Measurements from ENCODE around the gene PEX5L.

Gene PEX5L

DNA sequence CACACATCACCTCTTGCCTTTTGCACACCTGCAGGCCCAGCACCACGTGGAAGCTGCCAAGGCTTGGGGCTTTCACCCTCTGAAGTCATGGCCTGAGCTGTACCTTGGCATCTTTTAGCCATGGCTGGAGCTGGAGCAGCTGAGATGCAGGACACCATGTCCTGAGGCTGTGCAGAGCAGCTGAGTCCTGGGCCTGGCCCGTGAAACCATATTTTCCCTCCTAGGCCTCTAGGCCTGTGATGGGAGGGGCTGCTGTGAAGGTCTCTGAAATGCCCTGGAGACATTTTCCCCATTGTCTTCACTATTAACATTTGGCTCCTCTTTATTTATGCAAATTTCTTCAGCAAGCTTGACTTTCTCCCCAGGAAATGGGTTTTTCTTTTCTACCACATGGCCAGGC lies 41.9 kb upstream of the PEX5L start:
- Histone ChIP-seq H3K36me3 (replicated peaks; ENCODE audit: insufficient read depth, low read length) (no peaks in the 10 kb centered on the region), H3K27ac (ENCODE audit: low read length) (no peak overlapping the region), H3K27me3 (replicated peaks; ENCODE audit: insufficient read depth, low read length) (no peaks in the 10 kb centered on the region), H3K4me1 (ENCODE audit: low read length) (no peaks in the 10 kb centered on the region), H2AFZ (ENCODE audit: low read length) (no peak overlapping the region), H3K9ac (ENCODE audit: low read length) (no peak overlapping the region), H3K4me2 (ENCODE audit: low read depth, low read length) (no peak overlapping the region), H3K9me3 (replicated peaks; ENCODE audit: insufficient read depth, low read length) (no peaks in the 10 kb centered on the region), H3K4me3 (ENCODE audit: low read length) (no peak overlapping the region), H3K79me2 (ENCODE audit: low read length) (no peaks in the 10 kb centered on the region), H4K20me1 (ENCODE audit: insufficient read depth, low read length) (no peaks in the 10 kb centered on the region), H3F3A (ENCODE audit: insufficient read depth, low read length) (no peaks in the 10 kb centered on the region), H3K9me2 (replicated peaks; ENCODE audit: insufficient read depth, low read length) (no peaks in the 10 kb centered on the region)
- TF ChIP-seq EZH2 (optimal IDR thresholded peaks at IDR 0.05; ENCODE audit: low read depth, low read length) (no peak), EZH2phosphoT487 (IDR thresholded peaks at IDR 0.05; ENCODE audit: low read length) (no peak)
- TF ChIP-seq, protein P1, sequence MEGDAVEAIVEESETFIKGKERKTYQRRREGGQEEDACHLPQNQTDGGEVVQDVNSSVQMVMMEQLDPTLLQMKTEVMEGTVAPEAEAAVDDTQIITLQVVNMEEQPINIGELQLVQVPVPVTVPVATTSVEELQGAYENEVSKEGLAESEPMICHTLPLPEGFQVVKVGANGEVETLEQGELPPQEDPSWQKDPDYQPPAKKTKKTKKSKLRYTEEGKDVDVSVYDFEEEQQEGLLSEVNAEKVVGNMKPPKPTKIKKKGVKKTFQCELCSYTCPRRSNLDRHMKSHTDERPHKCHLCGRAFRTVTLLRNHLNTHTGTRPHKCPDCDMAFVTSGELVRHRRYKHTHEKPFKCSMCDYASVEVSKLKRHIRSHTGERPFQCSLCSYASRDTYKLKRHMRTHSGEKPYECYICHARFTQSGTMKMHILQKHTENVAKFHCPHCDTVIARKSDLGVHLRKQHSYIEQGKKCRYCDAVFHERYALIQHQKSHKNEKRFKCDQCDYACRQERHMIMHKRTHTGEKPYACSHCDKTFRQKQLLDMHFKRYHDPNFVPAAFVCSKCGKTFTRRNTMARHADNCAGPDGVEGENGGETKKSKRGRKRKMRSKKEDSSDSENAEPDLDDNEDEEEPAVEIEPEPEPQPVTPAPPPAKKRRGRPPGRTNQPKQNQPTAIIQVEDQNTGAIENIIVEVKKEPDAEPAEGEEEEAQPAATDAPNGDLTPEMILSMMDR (IDR thresholded peaks at IDR 0.05; ENCODE audit: low read length): no peak
- DNase-seq: no peak

DNA sequence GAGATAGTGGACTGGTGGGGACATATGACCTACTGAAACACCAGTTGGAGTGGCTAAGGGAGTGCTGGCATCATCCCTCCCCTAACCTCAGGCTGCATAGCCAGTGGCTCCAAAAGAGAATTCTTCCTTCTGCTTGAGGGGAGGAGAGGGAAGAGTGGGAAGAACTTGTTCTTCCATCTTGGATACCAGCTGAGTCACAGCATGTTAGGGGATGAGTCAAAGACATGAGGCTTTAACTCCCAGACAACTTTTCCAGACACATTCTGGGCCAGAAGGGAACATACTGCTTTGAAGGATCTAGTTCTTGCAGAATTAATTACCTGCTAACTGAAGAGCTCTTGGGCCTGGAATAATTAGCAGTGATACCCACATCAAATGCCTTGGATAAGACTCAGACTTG lies 36.8 kb upstream of the PEX5L start:
- Histone ChIP-seq H3K27me3 (replicated peaks; ENCODE audit: insufficient read depth, low read length) (no peaks in the 10 kb centered on the region), H3K27ac (ENCODE audit: low read length) (no peak overlapping the region), H4K20me1 (ENCODE audit: insufficient read depth, low read length) (no peaks in the 10 kb centered on the region), H3K79me2 (ENCODE audit: low read length) (no peaks in the 10 kb centered on the region), H2AFZ (ENCODE audit: low read length) (no peak overlapping the region), H3K4me3 (ENCODE audit: low read length) (no peak overlapping the region), H3K4me2 (ENCODE audit: low read depth, low read length) (no peak overlapping the region), H3F3A (ENCODE audit: insufficient read depth, low read length) (no peaks in the 10 kb centered on the region), H3K9ac (ENCODE audit: low read length) (no peak overlapping the region), H3K9me2 (replicated peaks; ENCODE audit: insufficient read depth, low read length) (no peaks in the 10 kb centered on the region), H3K36me3 (replicated peaks; ENCODE audit: insufficient read depth, low read length) (no peaks in the 10 kb centered on the region), H3K4me1 (ENCODE audit: low read length) (peaks cover 4% of the 10 kb centered on the region; the same call in 1 of the 2 replicates), H3K9me3 (replicated peaks; ENCODE audit: insufficient read depth, low read length) (no peaks in the 10 kb centered on the region)
- no peak for TF ChIP-seq EZH2 (optimal IDR thresholded peaks at IDR 0.05; ENCODE audit: low read depth, low read length)
- TF ChIP-seq, protein P1 (IDR thresholded peaks at IDR 0.05; ENCODE audit: low read length): no peak
- no peak for TF ChIP-seq EZH2phosphoT487 (IDR thresholded peaks at IDR 0.05; ENCODE audit: low read length)
- DNase-seq: no peak

DNA sequence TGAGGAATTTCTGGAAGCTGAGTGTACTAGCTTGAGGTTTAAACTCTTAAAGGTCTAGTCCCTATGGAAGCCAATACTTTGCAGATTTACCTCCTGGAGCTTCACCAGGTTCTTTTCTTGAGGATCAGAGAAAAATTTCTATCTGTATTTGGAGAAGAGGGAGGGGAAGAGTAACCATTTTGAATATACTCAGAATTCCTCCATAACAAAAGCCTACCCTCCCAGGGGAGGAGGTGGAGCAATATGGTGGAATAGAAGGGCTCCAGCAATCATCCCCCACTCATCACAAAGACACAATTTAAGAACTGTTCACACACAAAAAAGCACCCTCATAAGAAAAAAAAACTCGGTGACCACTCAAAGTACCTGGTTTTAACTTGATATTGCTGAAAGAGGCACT lies 36.0 kb upstream of the PEX5L start:
- Histone ChIP-seq H3K4me1 (ENCODE audit: low read length) (peaks cover 4% of the 10 kb centered on the region; the same call in 1 of the 2 replicates), H2AFZ (ENCODE audit: low read length) (no peak overlapping the region), H3F3A (ENCODE audit: insufficient read depth, low read length) (no peaks in the 10 kb centered on the region), H3K9me3 (replicated peaks; ENCODE audit: insufficient read depth, low read length) (no peaks in the 10 kb centered on the region), H3K9me2 (replicated peaks; ENCODE audit: insufficient read depth, low read length) (no peaks in the 10 kb centered on the region), H3K9ac (ENCODE audit: low read length) (no peak overlapping the region), H3K4me3 (ENCODE audit: low read length) (no peak overlapping the region), H3K79me2 (ENCODE audit: low read length) (no peaks in the 10 kb centered on the region), H4K20me1 (ENCODE audit: insufficient read depth, low read length) (no peaks in the 10 kb centered on the region), H3K36me3 (replicated peaks; ENCODE audit: insufficient read depth, low read length) (no peaks in the 10 kb centered on the region), H3K4me2 (ENCODE audit: low read depth, low read length) (no peak overlapping the region), H3K27ac (ENCODE audit: low read length) (no peak overlapping the region), H3K27me3 (replicated peaks; ENCODE audit: insufficient read depth, low read length) (no peaks in the 10 kb centered on the region)
- TF ChIP-seq EZH2phosphoT487 (IDR thresholded peaks at IDR 0.05; ENCODE audit: low read length) (no peak), EZH2 (optimal IDR thresholded peaks at IDR 0.05; ENCODE audit: low read depth, low read length) (no peak)
- TF ChIP-seq, protein P1 (IDR thresholded peaks at IDR 0.05; ENCODE audit: low read length): no peak
- no peak for DNase-seq

All from MM.1S (cell line).